DND-41 (cell line): Measurements from ENCODE around the gene UBFD1.
"Not testable (repeated sequence)": the region's sequence is repeated elsewhere in the genome, so short reads cannot be mapped to it uniquely, and the experiment has no call there.

ENCODE experiments used
- ATAC-seq: fragments of 200-7000 bp; cut with Tn5 transposase; 3 replicates; pipeline ENCODE4 v1.9.1; 2021; ENCODE audit warnings: low read depth; ENCODE audit not compliant: insufficient read depth
- DNase-seq: peaks from one replicate; pipeline ENCODE4 v3.0.0-alpha.2; 2020
- H2AFZ ChIP-seq: 2 replicates; pipeline ENCODE4 v1.6.0; 2012; ENCODE audit warnings: low read depth, low read length
- H3K27ac ChIP-seq: 2 replicates; pipeline ENCODE4 v1.5.1; 2012; ENCODE audit warnings: low read length, inconsistent platforms
- H3K27me3 ChIP-seq: fragments of 200-600 bp; sonication (generic); 2 replicates; pipeline ENCODE4 v1.6.0; 2012; ENCODE audit warnings: low read length, mild to moderate bottlenecking, inconsistent platforms; ENCODE audit not compliant: insufficient read depth, poor library complexity
- H3K36me3 ChIP-seq: 2 replicates; pipeline ENCODE4 v1.5.1; 2012; ENCODE audit warnings: low read length, inconsistent platforms; ENCODE audit not compliant: insufficient read depth
- H3K4me1 ChIP-seq: 2 replicates; pipeline ENCODE4 v1.5.1; 2012; ENCODE audit warnings: mild to moderate bottlenecking, low read length; ENCODE audit not compliant: insufficient read depth
- H3K4me2 ChIP-seq: 2 replicates; pipeline ENCODE4 v1.6.0; 2012; ENCODE audit warnings: mild to moderate bottlenecking, moderate library complexity, low read length, inconsistent platforms; ENCODE audit not compliant: insufficient read depth
- H3K4me3 ChIP-seq, 2 experiments: fragments of 200-600 bp in 1 of 2; shearing (Covaris generic) in 1 of 2; 2 replicates each; pipeline ENCODE4 v1.5.1; 2012 to 2016; ENCODE audit warnings: inconsistent platforms in 2 of 2, low read length in 2 of 2, mild to moderate bottlenecking in 2 of 2, low read depth in 1 of 2, moderate library complexity in 1 of 2
- H3K79me2 ChIP-seq: 2 replicates; pipeline ENCODE4 v1.6.0; 2012; ENCODE audit warnings: low read length, inconsistent platforms; ENCODE audit not compliant: insufficient read depth
- H3K9ac ChIP-seq: 2 replicates; pipeline ENCODE4 v1.6.0; 2012; ENCODE audit warnings: low read depth, mild to moderate bottlenecking, inconsistent platforms, low read length, moderate library complexity
- H3K9me3 ChIP-seq: 2 replicates; pipeline ENCODE4 v1.5.1; 2012; ENCODE audit warnings: low read length, moderate library complexity, mild to moderate bottlenecking, inconsistent platforms; ENCODE audit not compliant: insufficient read depth, severe bottlenecking
- H4K20me1 ChIP-seq: 2 replicates; pipeline ENCODE4 v1.6.0; 2012; ENCODE audit warnings: low read length; ENCODE audit not compliant: insufficient read depth
- EZH2 ChIP-seq: IDR thresholded peaks from 3 replicates; pipeline ENCODE4 v1.6.1; 2012; ENCODE audit warnings: borderline replicate concordance, low read depth, mild to moderate bottlenecking, moderate library complexity, low read length, inconsistent platforms; ENCODE audit not compliant: severe bottlenecking
- TF ChIP-seq, protein P1 (sequence below): IDR thresholded peaks from 2 replicates; pipeline ENCODE4 v1.5.1; 2012; ENCODE audit warnings: borderline replicate concordance, low read length, moderate library complexity, mild to moderate bottlenecking; ENCODE audit not compliant: poor library complexity, severe bottlenecking; ENCODE audit errors: extremely low read depth

UBFD1 gene

DNA sequence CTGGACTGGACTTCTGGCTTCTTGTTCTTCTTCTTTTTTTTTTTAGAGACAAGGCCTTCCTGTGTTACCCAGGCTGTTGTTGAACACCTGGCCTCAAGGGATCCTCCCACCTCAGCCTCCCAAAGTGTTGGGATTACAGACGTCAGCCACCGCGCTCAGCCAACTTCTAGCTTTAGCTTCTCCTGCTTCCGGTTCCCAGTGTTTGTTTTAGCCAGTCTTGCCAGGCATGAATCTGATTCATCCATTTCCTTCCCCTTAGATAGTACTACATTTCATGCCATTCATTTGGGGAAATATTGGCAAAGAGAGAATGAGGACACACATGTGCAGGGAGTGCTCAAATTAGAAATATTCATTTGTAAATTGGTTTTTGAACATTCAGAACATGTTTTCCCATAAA, 50.7 kb downstream of the UBFD1 start:
- Histone ChIP-seq H3K36me3 (peaks cover 52% of the 10 kb centered on the region), H4K20me1 (no peaks in the 10 kb centered on the region), H3K27ac (no peak overlapping the region), H3K9ac (no peak overlapping the region), H3K4me2 (no peak overlapping the region), H3K79me2 (no peaks in the 10 kb centered on the region), H3K9me3 (no peaks in the 10 kb centered on the region), H3K27me3 (no peaks in the 10 kb centered on the region), H2AFZ (no peak overlapping the region), H3K4me3 (no peak overlapping the region), H3K4me1 (no peaks in the 10 kb centered on the region)
- ATAC-seq: no peak
- no peak for DNase-seq
- TF ChIP-seq, protein P1, sequence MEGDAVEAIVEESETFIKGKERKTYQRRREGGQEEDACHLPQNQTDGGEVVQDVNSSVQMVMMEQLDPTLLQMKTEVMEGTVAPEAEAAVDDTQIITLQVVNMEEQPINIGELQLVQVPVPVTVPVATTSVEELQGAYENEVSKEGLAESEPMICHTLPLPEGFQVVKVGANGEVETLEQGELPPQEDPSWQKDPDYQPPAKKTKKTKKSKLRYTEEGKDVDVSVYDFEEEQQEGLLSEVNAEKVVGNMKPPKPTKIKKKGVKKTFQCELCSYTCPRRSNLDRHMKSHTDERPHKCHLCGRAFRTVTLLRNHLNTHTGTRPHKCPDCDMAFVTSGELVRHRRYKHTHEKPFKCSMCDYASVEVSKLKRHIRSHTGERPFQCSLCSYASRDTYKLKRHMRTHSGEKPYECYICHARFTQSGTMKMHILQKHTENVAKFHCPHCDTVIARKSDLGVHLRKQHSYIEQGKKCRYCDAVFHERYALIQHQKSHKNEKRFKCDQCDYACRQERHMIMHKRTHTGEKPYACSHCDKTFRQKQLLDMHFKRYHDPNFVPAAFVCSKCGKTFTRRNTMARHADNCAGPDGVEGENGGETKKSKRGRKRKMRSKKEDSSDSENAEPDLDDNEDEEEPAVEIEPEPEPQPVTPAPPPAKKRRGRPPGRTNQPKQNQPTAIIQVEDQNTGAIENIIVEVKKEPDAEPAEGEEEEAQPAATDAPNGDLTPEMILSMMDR: no peak
- no peak for TF ChIP-seq EZH2

DNA sequence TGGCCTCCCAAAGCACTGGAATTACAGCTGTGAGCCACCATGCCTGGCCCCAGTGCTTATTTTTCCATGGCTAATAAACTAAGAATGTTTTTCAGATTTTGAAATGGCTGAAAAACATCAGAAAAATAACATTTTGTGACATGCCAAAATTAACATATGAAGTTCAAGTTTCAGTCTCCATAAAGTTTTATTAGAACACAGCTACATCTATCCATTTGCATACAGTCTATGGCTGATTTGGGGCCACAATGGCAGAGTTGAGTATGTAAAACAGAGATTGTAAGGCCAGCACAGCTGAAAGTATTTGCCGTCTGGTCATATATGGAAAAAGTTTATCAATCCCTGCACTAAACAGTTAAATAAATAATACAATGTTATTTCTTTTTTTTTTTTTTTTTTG, 52.4 kb downstream of the UBFD1 start:
- Histone ChIP-seq H3K27ac (no peak overlapping the region), H3K9ac (no peak overlapping the region), H2AFZ (no peak overlapping the region), H3K4me1 (no peaks in the 10 kb centered on the region), H3K27me3 (no peaks in the 10 kb centered on the region), H3K79me2 (no peaks in the 10 kb centered on the region), H3K4me2 (no peak overlapping the region), H3K36me3 (peaks cover 51% of the 10 kb centered on the region), H3K4me3 (no peak overlapping the region), H4K20me1 (no peaks in the 10 kb centered on the region), H3K9me3 (no peaks in the 10 kb centered on the region)
- ATAC-seq (no peak), DNase-seq (no peak)
- TF ChIP-seq, protein P1: no peak
- no peak for TF ChIP-seq EZH2

DNA sequence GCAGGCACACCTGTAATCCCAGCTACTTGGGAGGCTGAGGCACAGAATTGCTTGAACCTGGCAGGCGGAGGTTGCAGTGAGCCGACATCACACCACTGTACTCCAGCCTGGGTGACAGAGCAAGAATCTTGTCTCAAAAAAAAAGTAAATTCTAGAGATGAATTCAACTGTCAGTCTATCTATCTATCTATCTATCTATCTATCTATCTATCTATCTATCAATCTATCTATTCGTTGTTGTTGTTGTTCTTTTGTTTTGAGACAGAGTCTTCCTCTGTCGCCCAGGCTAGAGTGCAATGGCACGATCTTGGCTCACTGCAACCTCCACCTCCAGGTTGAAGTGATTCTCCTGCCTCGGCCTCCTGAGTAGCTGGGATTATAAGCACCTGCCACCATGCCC, 53.4 kb downstream of the UBFD1 start:
- H4K20me1 ChIP-seq, H3K27ac ChIP-seq, DNase-seq, H3K9ac ChIP-seq, H3K27me3 ChIP-seq, H3K79me2 ChIP-seq, H3K4me1 ChIP-seq, H3K9me3 ChIP-seq, H3K4me2 ChIP-seq, H3K4me3 ChIP-seq, H2AFZ ChIP-seq, ATAC-seq: not testable (repeated sequence)
- peaks cover 49% of the 10 kb centered on the region for H3K36me3 ChIP-seq

DNA sequence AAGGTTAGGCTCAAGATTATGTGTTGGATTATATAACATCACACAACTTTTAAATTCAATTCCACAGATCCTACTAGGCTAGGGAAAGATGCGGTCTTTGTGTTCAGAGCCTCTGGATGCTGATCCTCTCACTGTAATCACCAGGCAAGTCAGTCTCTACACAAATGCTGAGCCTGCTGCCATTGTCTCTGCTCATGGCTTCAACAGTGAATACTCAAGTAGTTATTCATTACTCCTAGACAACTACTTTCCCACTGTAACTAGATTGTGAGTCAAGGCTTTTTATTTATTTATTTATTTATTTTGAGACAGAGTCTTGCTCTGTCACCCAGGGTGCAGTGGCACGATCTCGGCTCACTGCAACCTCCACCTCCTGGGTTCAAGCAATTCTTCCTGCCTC, 54.4 kb downstream of the UBFD1 start:
- Histone ChIP-seq H3K27ac (no peak overlapping the region), H2AFZ (no peak overlapping the region), H3K36me3 (peaks cover 50% of the 10 kb centered on the region; the same call in 1 of the 2 replicates), H3K4me3 (no peak overlapping the region), H4K20me1 (no peaks in the 10 kb centered on the region), H3K4me2 (no peak overlapping the region), H3K9ac (no peak overlapping the region), H3K4me1 (no peaks in the 10 kb centered on the region), H3K79me2 (no peaks in the 10 kb centered on the region), H3K27me3 (no peaks in the 10 kb centered on the region), H3K9me3 (no peaks in the 10 kb centered on the region)
- TF ChIP-seq, protein P1: no peak
- ATAC-seq (no peak), DNase-seq (no peak)
